Activated CD8-positive, alpha-beta memory T cell treated with anti-CD3 and anti-CD28 coated beads, Interleukin-2, amount 50 U/mL, for 4 hours (primary cell): ENCODE data around the gene GPC3.
A peak's percentile ranks its signal among the peaks of the same experiment; 100 is the strongest.
"Not testable (repeated sequence)": the region's sequence is repeated elsewhere in the genome, so short reads cannot be mapped to it uniquely, and the experiment has no call there.

ENCODE experiments used
- DNase-seq: peaks from one replicate; pipeline ENCODE4 v3.0.0-alpha.2; 2020

Gene GPC3

GRCh38 chrX:133923548-133923947 is 61.8 kb downstream of the GPC3 start:
- no peak for DNase-seq

GRCh38 chrX:133923113-133923512 is 62.3 kb downstream of the GPC3 start:
- DNase-seq = no peak

- DNase-seq = no peak
Observed at GRCh38 chrX:133922390-133922771, 63.0 kb downstream of the GPC3 start.

- DNase-seq = peak; percentile 28
Observed at GRCh38 chrX:133921764-133922389, 63.5 kb downstream of the GPC3 start.

GRCh38 chrX:133921086-133921485 is 64.3 kb downstream of the GPC3 start:
- no peak for DNase-seq

GRCh38 chrX:133918361-133918771 is 67.0 kb downstream of the GPC3 start:
- no peak for DNase-seq

- no peak for DNase-seq
Observed at GRCh38 chrX:133916984-133917722, 68.2 kb downstream of the GPC3 start.

- DNase-seq = no peak
Observed at GRCh38 chrX:133913658-133914388, 71.6 kb downstream of the GPC3 start.

- DNase-seq = no peak
Observed at GRCh38 chrX:133913009-133913408, 72.4 kb downstream of the GPC3 start.

GRCh38 chrX:133911825-133912495 is 73.4 kb downstream of the GPC3 start:
- no peak for DNase-seq

GRCh38 chrX:133910539-133910938 is 74.9 kb downstream of the GPC3 start:
- DNase-seq = no peak

- DNase-seq = no peak
Observed at GRCh38 chrX:133909888-133910287, 75.5 kb downstream of the GPC3 start.

- no peak for DNase-seq
Observed at GRCh38 chrX:133908223-133908955, 77.0 kb downstream of the GPC3 start.

GRCh38 chrX:133907606-133908005 is 77.8 kb downstream of the GPC3 start:
- DNase-seq = no peak

- no peak for DNase-seq
Observed at GRCh38 chrX:133905305-133905704, 80.1 kb downstream of the GPC3 start.

GRCh38 chrX:133897593-133898163 is 87.7 kb downstream of the GPC3 start:
- DNase-seq = no peak

GRCh38 chrX:133892337-133892736 is 93.1 kb downstream of the GPC3 start:
- DNase-seq = no peak

- no peak for DNase-seq
Observed at GRCh38 chrX:133888984-133889383, 96.4 kb downstream of the GPC3 start.

- DNase-seq = not testable (repeated sequence)
Observed at GRCh38 chrX:133888084-133888483, 97.3 kb downstream of the GPC3 start.

- no peak for DNase-seq
Observed at GRCh38 chrX:133884430-133885394, 100.7 kb downstream of the GPC3 start.

GRCh38 chrX:133881893-133882292 is 103.5 kb downstream of the GPC3 start:
- no peak for DNase-seq
